Measurements from ENCODE around the gene SOX11.
"Not testable (repeated sequence)": the region's sequence is repeated elsewhere in the genome, so short reads cannot be mapped to it uniquely, and the experiment has no call there.

The SOX11 gene

GRCh38 chr2:5691985-5692529, at the start of gene SOX11:
Gene SOX11, plus strand, starts transcription at chr2:5692384. Its CDS starts 338 bp downstream, at chr2:5692722.
- no peak for DNase-seq

- DNase-seq = not testable (repeated sequence)
Observed at GRCh38 chr2:5652734-5653133, 39.5 kb upstream of the SOX11 start.

GRCh38 chr2:5653756-5654155, 38.4 kb upstream of the SOX11 start:
- not testable (repeated sequence) for DNase-seq

- no peak for DNase-seq
Observed at GRCh38 chr2:5657231-5657630, 35.0 kb upstream of the SOX11 start.

GRCh38 chr2:5660591-5660990, 31.6 kb upstream of the SOX11 start:
- no peak for DNase-seq

GRCh38 chr2:5661362-5661761, 30.8 kb upstream of the SOX11 start:
- DNase-seq = no peak

- no peak for DNase-seq
Observed at GRCh38 chr2:5664278-5664681, 27.9 kb upstream of the SOX11 start.

- DNase-seq = no peak
Observed at GRCh38 chr2:5665066-5665465, 27.1 kb upstream of the SOX11 start.

GRCh38 chr2:5666798-5667197, 25.4 kb upstream of the SOX11 start:
- no peak for DNase-seq

GRCh38 chr2:5667655-5668054, 24.5 kb upstream of the SOX11 start:
- not testable (repeated sequence) for DNase-seq

- DNase-seq = no peak
Observed at GRCh38 chr2:5668682-5669250, 23.4 kb upstream of the SOX11 start.

GRCh38 chr2:5672749-5673144, 19.4 kb upstream of the SOX11 start:
- DNase-seq = no peak

GRCh38 chr2:5673145-5674025, 18.8 kb upstream of the SOX11 start:
- DNase-seq = no peak

- no peak for DNase-seq
Observed at GRCh38 chr2:5674026-5674340, 18.2 kb upstream of the SOX11 start.

- DNase-seq = no peak
Observed at GRCh38 chr2:5677133-5677532, 15.1 kb upstream of the SOX11 start.

GRCh38 chr2:5683471-5683870, 8.7 kb upstream of the SOX11 start:
- DNase-seq = no peak

GRCh38 chr2:5685225-5685624, 7.0 kb upstream of the SOX11 start:
- no peak for DNase-seq

- no peak for DNase-seq
Observed at GRCh38 chr2:5686068-5686467, 6.1 kb upstream of the SOX11 start.

GRCh38 chr2:5686536-5686935, 5.6 kb upstream of the SOX11 start:
- DNase-seq = no peak

GRCh38 chr2:5689750-5690149, 2.4 kb upstream of the SOX11 start:
- no peak for DNase-seq

GRCh38 chr2:5690286-5690685, 1.9 kb upstream of the SOX11 start:
- DNase-seq = no peak

GRCh38 chr2:5690718-5691220, 1.4 kb upstream of the SOX11 start:
- DNase-seq = no peak

- DNase-seq = no peak
Observed at GRCh38 chr2:5691221-5691984, 781 bp upstream of the SOX11 start.
